Esophagus muscularis mucosa (tissue), 4 donors: Measurements from ENCODE around the gene PLXNC1.

Source experiments
- EP300 ChIP-seq: sonication (generic); formaldehyde crosslinking; IDR thresholded peaks from one replicate; pipeline ENCODE4 v1.6.1; 2017; ENCODE audit warnings: antibody characterized with exemption
- POLR2A ChIP-seq: fragments of 450-650 bp; IDR thresholded peaks from one replicate; pipeline ENCODE4 v1.6.1; 2017; ENCODE audit warnings: antibody characterized with exemption, moderate library complexity, mild to moderate bottlenecking, low read depth
- TF ChIP-seq, protein P1 (sequence below), 3 experiments: fragments of 200-600 bp in 2 of 3; fragments of 450-650 bp in 1 of 3; sonication (generic) in 2 of 3; IDR thresholded peaks; one replicate each; pipeline ENCODE4 v1.5.1; 2017 to 2019; ENCODE audit warnings: antibody characterized with exemption in 3 of 3, mild to moderate bottlenecking in 2 of 3, moderate library complexity in 1 of 3

DNA sequence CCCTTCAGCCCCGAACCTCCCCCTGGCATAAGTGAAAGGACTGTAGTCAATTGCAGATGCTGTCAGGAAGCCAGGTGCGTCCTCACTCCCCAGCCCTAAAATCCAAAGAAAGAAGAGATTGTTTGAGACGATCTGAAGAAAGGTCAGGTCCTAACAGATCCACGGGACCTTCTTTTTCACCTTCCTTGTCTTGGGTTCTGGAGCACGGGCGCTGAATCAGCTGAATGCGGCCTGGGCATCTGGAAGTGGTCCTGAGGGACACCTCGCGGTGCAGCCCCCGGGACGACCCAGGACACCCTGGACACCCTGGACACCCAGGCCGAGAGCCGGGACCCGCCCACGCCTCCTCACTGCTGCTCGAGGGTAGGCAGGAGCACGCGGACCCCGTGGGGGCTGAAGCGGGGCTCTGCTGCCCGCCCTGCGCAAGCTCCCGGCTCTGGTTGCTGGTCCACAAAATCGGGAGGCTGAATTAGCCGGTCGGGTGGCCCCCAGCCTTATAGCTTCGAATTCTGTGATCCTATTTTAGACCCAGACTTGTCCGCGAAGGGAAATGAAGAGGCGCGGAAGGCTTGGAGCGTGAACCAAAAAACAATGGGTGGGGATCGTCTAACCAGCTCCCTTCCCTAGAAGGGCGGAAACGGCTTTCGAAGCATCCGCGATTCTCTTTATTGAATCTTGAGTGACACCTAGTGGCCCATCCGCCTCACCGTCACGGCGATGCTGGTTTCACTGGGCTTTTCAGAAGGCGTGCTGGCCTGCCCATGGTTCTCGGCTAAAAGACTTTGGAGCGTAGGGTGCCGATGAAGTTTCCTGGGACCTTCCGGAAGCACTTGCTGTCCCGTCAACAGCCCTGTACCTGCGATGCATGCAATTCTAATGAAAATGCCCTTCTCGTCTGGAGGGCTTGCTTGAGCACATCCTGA lies 46.4 kb upstream of the PLXNC1 start:
- TF ChIP-seq POLR2A (no peak), EP300 (no peak)
- TF ChIP-seq, protein P1, sequence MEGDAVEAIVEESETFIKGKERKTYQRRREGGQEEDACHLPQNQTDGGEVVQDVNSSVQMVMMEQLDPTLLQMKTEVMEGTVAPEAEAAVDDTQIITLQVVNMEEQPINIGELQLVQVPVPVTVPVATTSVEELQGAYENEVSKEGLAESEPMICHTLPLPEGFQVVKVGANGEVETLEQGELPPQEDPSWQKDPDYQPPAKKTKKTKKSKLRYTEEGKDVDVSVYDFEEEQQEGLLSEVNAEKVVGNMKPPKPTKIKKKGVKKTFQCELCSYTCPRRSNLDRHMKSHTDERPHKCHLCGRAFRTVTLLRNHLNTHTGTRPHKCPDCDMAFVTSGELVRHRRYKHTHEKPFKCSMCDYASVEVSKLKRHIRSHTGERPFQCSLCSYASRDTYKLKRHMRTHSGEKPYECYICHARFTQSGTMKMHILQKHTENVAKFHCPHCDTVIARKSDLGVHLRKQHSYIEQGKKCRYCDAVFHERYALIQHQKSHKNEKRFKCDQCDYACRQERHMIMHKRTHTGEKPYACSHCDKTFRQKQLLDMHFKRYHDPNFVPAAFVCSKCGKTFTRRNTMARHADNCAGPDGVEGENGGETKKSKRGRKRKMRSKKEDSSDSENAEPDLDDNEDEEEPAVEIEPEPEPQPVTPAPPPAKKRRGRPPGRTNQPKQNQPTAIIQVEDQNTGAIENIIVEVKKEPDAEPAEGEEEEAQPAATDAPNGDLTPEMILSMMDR (IDR thresholded peaks at IDR 0.05), result peak; percentile 83 to 88 (median 87)
